A549 (cell line): ENCODE results near the gene DST. TPM values are rescaled to one million over a fixed set of nuclear protein-coding genes. Genes with fewer than 3 reads are reported as not detected.

Experiments used
- ATAC-seq, 2 experiments: fragments of 200-7000 bp in 1 of 2; fragments of >200 bp in 1 of 2; cut with Nextera tagmentation in 1 of 2; cut with Tn5 transposase in 1 of 2; 3 replicates each; pipeline versions ENCODE4 v1.8.0 to v1.9.1; 2018 to 2020; ENCODE audit warnings: mild to moderate bottlenecking in 1 of 2, moderate library complexity in 1 of 2
- CTCF ChIA-PET: fragments of 300-600 bp; sonication (Branson Sonifier 250); formaldehyde crosslinking; extraction: SDS; loops from one replicate; lab custom pipeline; 2021; ENCODE audit warnings: antibody characterized with exemption, inconsistent platforms; lab: Yijun Ruan, JAX
- POLR2A ChIA-PET: fragments of 350-600 bp; formaldehyde crosslinking; extraction: SDS; loops from one replicate; lab custom pipeline; 2021; ENCODE audit warnings: antibody characterized with exemption, inconsistent platforms; lab: Yijun Ruan, JAX
- DNase-seq, 2 experiments: peaks; one replicate each; pipeline versions ENCODE4 v3.0.0 to v3.0.0-alpha.2; 2011 to 2016; ENCODE audit warnings: low read depth in 1 of 2, low spot score in 1 of 2
- FAIRE-seq: peaks from 2 replicates; lab custom pipeline; 2011; peaks lifted over from hg19 to GRCh38; lab: Jason Lieb, UNC
- H3K27ac ChIP-seq, 2 experiments: fragments of >200 bp; sonication (Bioruptor Twin); formaldehyde crosslinking; 3 replicates each; pipeline ENCODE4 v1.5.1; 2016 to 2017
- H3K4me1 ChIP-seq: fragments of >200 bp; sonication (Bioruptor Twin); formaldehyde crosslinking; 3 replicates; pipeline ENCODE4 v1.6.1; 2016
- H3K4me2 ChIP-seq: fragments of >200 bp; sonication (Bioruptor Twin); formaldehyde crosslinking; 3 replicates; pipeline ENCODE4 v1.6.1; 2016
- H3K4me3 ChIP-seq: fragments of >200 bp; sonication (Bioruptor Twin); formaldehyde crosslinking; 3 replicates; pipeline ENCODE4 v1.5.1; 2016
- H3K9me3 ChIP-seq: fragments of >200 bp; sonication (Bioruptor Twin); formaldehyde crosslinking; 3 replicates; pipeline ENCODE4 v1.6.1; 2016
- CBX2 ChIP-seq: fragments of 200-600 bp; sonication (generic); IDR thresholded peaks from 2 replicates; pipeline ENCODE4 v1.6.1; 2016; ENCODE audit warnings: low read depth, mild to moderate bottlenecking, borderline replicate concordance
- CHD2 ChIP-seq: fragments of 150-350 bp; IDR thresholded peaks from 2 replicates; pipeline ENCODE4 v1.6.1; 2014; ENCODE audit warnings: low read length; ENCODE audit not compliant: partially characterized antibody
- EP300 ChIP-seq, 2 experiments: fragments of >200 bp; sonication (Bioruptor Twin); formaldehyde crosslinking; IDR thresholded peaks; 2 replicates in 1 of 2; 3 replicates in 1 of 2; pipeline ENCODE4 v1.6.1; 2016 to 2017
- FOSB ChIP-seq: fragments of 250-450 bp; sonication (Bioruptor Pico); IDR thresholded peaks from 2 replicates; pipeline ENCODE4 v1.5.0; 2020; ENCODE audit warnings: mild to moderate bottlenecking, moderate library complexity
- GATA3 ChIP-seq: IDR thresholded peaks from 2 replicates; pipeline ENCODE4 v1.6.1; 2012; ENCODE audit warnings: borderline replicate concordance
- HDAC2 ChIP-seq: fragments of 200-600 bp; sonication (generic); IDR thresholded peaks from 2 replicates; pipeline ENCODE4 v1.6.1; 2016
- KDM1A ChIP-seq: fragments of 200-600 bp; sonication (generic); IDR thresholded peaks from 2 replicates; pipeline ENCODE4 v1.6.1; 2016; ENCODE audit warnings: low read depth, mild to moderate bottlenecking
- MAX ChIP-seq: IDR thresholded peaks from 2 replicates; pipeline ENCODE4 v1.6.1; 2012
- MAZ ChIP-seq: fragments of 150-350 bp; IDR thresholded peaks from 2 replicates; pipeline ENCODE4 v1.6.1; 2014; ENCODE audit warnings: antibody characterized with exemption, low read depth, low read length, borderline replicate concordance
- NPAS2 ChIP-seq: fragments of 250-450 bp; sonication (Bioruptor Pico); IDR thresholded peaks from 2 replicates; pipeline ENCODE4 v1.8.0; 2022; ENCODE audit warnings: mild to moderate bottlenecking, moderate library complexity, borderline replicate concordance
- POLR2AphosphoS2 ChIP-seq: conservative IDR thresholded peaks from 2 replicates; pipeline ENCODE4 v1.6.1; 2012; ENCODE audit warnings: low read length, improper control_type of control experiment, inconsistent platforms
- RCOR1 ChIP-seq: fragments of 150-350 bp; IDR thresholded peaks from 2 replicates; pipeline ENCODE4 v1.6.1; 2014; ENCODE audit warnings: antibody characterized with exemption, low read length, low read depth
- RFX5 ChIP-seq: fragments of 450-650 bp; IDR thresholded peaks from 2 replicates; pipeline ENCODE4 v1.7.1; 2014; ENCODE audit warnings: antibody characterized with exemption, mild to moderate bottlenecking, moderate library complexity
- SREBF2 ChIP-seq: fragments of 450-650 bp; IDR thresholded peaks from 2 replicates; pipeline ENCODE4 v1.6.1; 2014; ENCODE audit warnings: mild to moderate bottlenecking, moderate library complexity
- TP53 ChIP-seq: fragments of 250-450 bp; sonication (Bioruptor Pico); IDR thresholded peaks from 2 replicates; pipeline ENCODE4 v1.5.0; 2021; ENCODE audit warnings: mild to moderate bottlenecking, moderate library complexity
- ZC3H11A ChIP-seq: fragments of 450-650 bp; IDR thresholded peaks from 2 replicates; pipeline ENCODE4 v1.6.1; 2014; ENCODE audit warnings: antibody characterized with exemption, mild to moderate bottlenecking
- WGBS: methylation state at CpG from one replicate; pipeline ENCODE4 v1.1.6; 2017; ENCODE audit errors: missing lambda C conversion rate; 5-methylcytosine and 5-hydroxymethylcytosine counted together
- polyA plus RNA-seq, 4 experiments: library from polyadenylated mRNA; depleted of rRNA in 3 of 4; stranded (reverse); fragments of >200 nt; fragmentation: RNase III in 1 of 4; extraction: RNeasy Plus Mini Kit Qiagen cat#74134 plus additional on column Dnase treatment in 1 of 4; gene quantifications; 2 replicates in 3 of 4; 3 replicates in 1 of 4; pipeline ENCODE4 v1.2.3, GENCODE V29; 2011 to 2017
- TF ChIP-seq, protein P1 (sequence below): fragments of 200-600 bp; sonication (generic); IDR thresholded peaks from 2 replicates; pipeline ENCODE4 v1.6.1; 2016; ENCODE audit warnings: antibody characterized with exemption, mild to moderate bottlenecking, moderate library complexity

Gene DST
- polyA plus RNA-seq, 2 of the 4 experiments (the other 2 are of a cell fraction): 32.4 to 99.0 TPM

GRCh38 chr6:56433119-56433518 is 209.6 kb downstream of the DST start:
- ChIA-PET POLR2A (no interaction called here), CTCF (no interaction called here)
- no peak overlapping the region for H3K27ac ChIP-seq
- FAIRE-seq (no peak), ATAC-seq (no peak), DNase-seq (no peak)
- TF ChIP-seq HDAC2 (no peak), KDM1A (no peak), EP300 (IDR thresholded peaks at IDR 0.05) (no peak), FOSB (CRISPR knock-in tag) (no peak)
- H3K9me3 ChIP-seq: no peaks in the 10 kb centered on the region
- WGBS: 91% methylated on average over 32 of the region's 36 CpGs
- H3K4me2 ChIP-seq: no peak overlapping the region
- H3K4me3 ChIP-seq: no peak overlapping the region
- no peaks in the 10 kb centered on the region for H3K4me1 ChIP-seq

DNA sequence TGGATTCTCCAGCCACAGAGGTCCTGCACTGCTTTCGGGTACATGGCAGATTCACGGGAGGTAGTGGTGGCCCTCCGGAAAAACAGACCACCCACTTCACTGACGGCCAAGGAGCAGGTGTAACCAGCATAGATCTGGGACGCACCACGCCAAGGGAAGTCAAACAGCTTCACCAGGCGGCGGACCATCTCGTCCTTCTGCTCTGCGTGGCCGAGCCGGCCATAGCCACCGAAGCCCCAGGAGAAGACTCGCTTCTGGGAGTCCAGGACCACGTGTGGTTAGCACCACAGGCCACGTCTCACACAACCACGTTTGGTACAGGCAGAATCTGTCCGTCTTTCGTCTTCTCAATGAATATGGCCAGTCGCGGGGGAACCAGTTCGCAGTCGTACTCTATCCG is 210.5 kb downstream of the DST start:
- Histone ChIP-seq H3K4me3 (no peak overlapping the region), H3K27ac (no peak overlapping the region), H3K9me3 (no peaks in the 10 kb centered on the region), H3K4me2 (no peak overlapping the region), H3K4me1 (no peaks in the 10 kb centered on the region)
- CTCF ChIA-PET: no interaction called here
- 91% methylated on average over 24 of the region's 24 CpGs for WGBS
- DNase-seq (no peak), FAIRE-seq (no peak), ATAC-seq (no peak)
- POLR2A ChIA-PET: no interaction called here
- TF ChIP-seq SREBF2: no peak
- TF ChIP-seq RFX5: no peak
- TF ChIP-seq, protein P1, sequence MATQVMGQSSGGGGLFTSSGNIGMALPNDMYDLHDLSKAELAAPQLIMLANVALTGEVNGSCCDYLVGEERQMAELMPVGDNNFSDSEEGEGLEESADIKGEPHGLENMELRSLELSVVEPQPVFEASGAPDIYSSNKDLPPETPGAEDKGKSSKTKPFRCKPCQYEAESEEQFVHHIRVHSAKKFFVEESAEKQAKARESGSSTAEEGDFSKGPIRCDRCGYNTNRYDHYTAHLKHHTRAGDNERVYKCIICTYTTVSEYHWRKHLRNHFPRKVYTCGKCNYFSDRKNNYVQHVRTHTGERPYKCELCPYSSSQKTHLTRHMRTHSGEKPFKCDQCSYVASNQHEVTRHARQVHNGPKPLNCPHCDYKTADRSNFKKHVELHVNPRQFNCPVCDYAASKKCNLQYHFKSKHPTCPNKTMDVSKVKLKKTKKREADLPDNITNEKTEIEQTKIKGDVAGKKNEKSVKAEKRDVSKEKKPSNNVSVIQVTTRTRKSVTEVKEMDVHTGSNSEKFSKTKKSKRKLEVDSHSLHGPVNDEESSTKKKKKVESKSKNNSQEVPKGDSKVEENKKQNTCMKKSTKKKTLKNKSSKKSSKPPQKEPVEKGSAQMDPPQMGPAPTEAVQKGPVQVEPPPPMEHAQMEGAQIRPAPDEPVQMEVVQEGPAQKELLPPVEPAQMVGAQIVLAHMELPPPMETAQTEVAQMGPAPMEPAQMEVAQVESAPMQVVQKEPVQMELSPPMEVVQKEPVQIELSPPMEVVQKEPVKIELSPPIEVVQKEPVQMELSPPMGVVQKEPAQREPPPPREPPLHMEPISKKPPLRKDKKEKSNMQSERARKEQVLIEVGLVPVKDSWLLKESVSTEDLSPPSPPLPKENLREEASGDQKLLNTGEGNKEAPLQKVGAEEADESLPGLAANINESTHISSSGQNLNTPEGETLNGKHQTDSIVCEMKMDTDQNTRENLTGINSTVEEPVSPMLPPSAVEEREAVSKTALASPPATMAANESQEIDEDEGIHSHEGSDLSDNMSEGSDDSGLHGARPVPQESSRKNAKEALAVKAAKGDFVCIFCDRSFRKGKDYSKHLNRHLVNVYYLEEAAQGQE: no peak
- no peak for TF ChIP-seq KDM1A
- no peak for TF ChIP-seq CBX2
- no peak for TF ChIP-seq MAX
- TF ChIP-seq ZC3H11A: no peak
- no peak for TF ChIP-seq TP53 (CRISPR knock-in tag)
- TF ChIP-seq CHD2: no peak
- no peak for TF ChIP-seq RCOR1
- no peak for TF ChIP-seq GATA3

GRCh38 chr6:56430629-56431600 is 211.8 kb downstream of the DST start:
- POLR2A ChIA-PET: no interaction called here
- CTCF ChIA-PET: interaction anchor here (1.2 kb wide), 1 partner anchor 18 kb away, joined by 3 read pairs; no protein-coding TSS in a partner anchor
- WGBS: 83% methylated on average over 29 of the region's 34 CpGs
- no peak overlapping the region for H3K27ac ChIP-seq
- H3K9me3 ChIP-seq: no peaks in the 10 kb centered on the region
- H3K4me2 ChIP-seq: no peak overlapping the region
- TF ChIP-seq MAZ (no peak), FOSB (CRISPR knock-in tag) (no peak), TP53 (CRISPR knock-in tag) (no peak), NPAS2 (CRISPR knock-in tag) (no peak), POLR2AphosphoS2 (no peak)
- TF ChIP-seq, protein P1: no peak
- no peak for ATAC-seq
- FAIRE-seq: no peak
- H3K4me1 ChIP-seq: no peaks in the 10 kb centered on the region
- no peak overlapping the region for H3K4me3 ChIP-seq
- no peak for DNase-seq
